ENCODE data around the gene PNPLA3. TPM values are rescaled to one million over a fixed set of nuclear protein-coding genes. Genes with fewer than 3 reads are reported as not detected.

PNPLA3 gene
- total and polyA plus RNA-seq, 11 donors: 0.11 to 1.9 (median 0.18) TPM; not detected in 5

- H3K36me3 ChIP-seq: peaks cover 0 to 94% (median 87%) of the 10 kb centered on the region in 9 donors
- WGBS, 4 donors: 72 to 81% (median 75%) methylated on average over 10 to 16 of the region's 16 CpGs
- H3K27me3 ChIP-seq: no peaks in the 10 kb centered on the region
- intact Hi-C loops (cut with DNase I): loop anchor here in 9 of 10 donors (1.0 to 10.0 kb wide), 10 partner anchors 92 to 634 kb away; no protein-coding TSS in a partner anchor
- no peak overlapping the region for H3K4me3 ChIP-seq
- H3K4me1 ChIP-seq: peaks cover 0 to 27% (median 9%) of the 10 kb centered on the region in 12 donors
- no peaks in the 10 kb centered on the region for H3K9me3 ChIP-seq
- TF ChIP-seq POLR2A (IDR thresholded peaks at IDR 0.05) (no peak), CTCF (IDR thresholded peaks at IDR 0.05) (no peak)
- no peak overlapping the region for H3K27ac ChIP-seq
- DNase-seq (no peak), ATAC-seq (no peak)
Observed at GRCh38 chr22:43992331-43992821, 68.8 kb downstream of the PNPLA3 start.

GRCh38 chr22:43993072-43993760, 69.6 kb downstream of the PNPLA3 start:
- H3K4me1 ChIP-seq: peaks cover 0 to 31% (median 9%) of the 10 kb centered on the region in 12 donors
- intact Hi-C loops (cut with DNase I): loop anchor here (1.0 to 10.0 kb wide), 11 partner anchors 92 to 634 kb away; no protein-coding TSS in a partner anchor
- no peaks in the 10 kb centered on the region for H3K9me3 ChIP-seq
- 29 to 33% (median 31%) methylated on average over 19 to 20 of the region's 20 CpGs for WGBS, 4 donors
- ATAC-seq (peak in 3 of 4 donors; percentile 62 to 77 (median 70)), DNase-seq (peak; percentile 38 to 73 (median 56))
- peak overlapping the region in 1 of 12 donors; percentile 61 for H3K27ac ChIP-seq
- no peaks in the 10 kb centered on the region for H3K27me3 ChIP-seq
- TF ChIP-seq POLR2A (IDR thresholded peaks at IDR 0.05): no peak
- peak; percentile 90 to 98 (median 96) for TF ChIP-seq CTCF (IDR thresholded peaks at IDR 0.05)
- no peak overlapping the region for H3K4me3 ChIP-seq
- peaks cover 0 to 94% (median 82%) of the 10 kb centered on the region in 9 donors for H3K36me3 ChIP-seq

- Histone ChIP-seq H3K27me3 (no peaks in the 10 kb centered on the region), H3K4me3 (no peak overlapping the region), H3K36me3 (peaks cover 0 to 94% (median 75%) of the 10 kb centered on the region in 9 donors), H3K27ac (peak overlapping the region in 2 of 12 donors; percentile 8 to 61), H3K4me1 (peaks cover 0 to 35% (median 9%) of the 10 kb centered on the region in 12 donors), H3K9me3 (no peaks in the 10 kb centered on the region)
- DNase-seq (no peak), ATAC-seq (no peak)
- intact Hi-C loops (cut with DNase I): loop anchor here in 6 of 10 donors (2.0 to 10.0 kb wide), 6 partner anchors 93 to 633 kb away; no protein-coding TSS in a partner anchor
- TF ChIP-seq POLR2A (IDR thresholded peaks at IDR 0.05) (no peak), CTCF (IDR thresholded peaks at IDR 0.05) (no peak)
- 71 to 95% (median 88%) methylated on average over 5 to 11 of the region's 11 CpGs for WGBS, 4 donors
Observed at GRCh38 chr22:43994006-43994405, 70.4 kb downstream of the PNPLA3 start.

- peak overlapping the region in 2 of 12 donors; percentile 8 to 61 for H3K27ac ChIP-seq
- peaks cover 0 to 92% (median 71%) of the 10 kb centered on the region in 9 donors for H3K36me3 ChIP-seq
- no peak for TF ChIP-seq POLR2A (IDR thresholded peaks at IDR 0.05)
- H3K9me3 ChIP-seq: no peaks in the 10 kb centered on the region
- no peak for DNase-seq
- intact Hi-C loops (cut with DNase I): loop anchor here in 6 of 10 donors (2.0 to 10.0 kb wide), 6 partner anchors 93 to 632 kb away; no protein-coding TSS in a partner anchor
- H3K4me1 ChIP-seq: peaks cover 0 to 35% (median 9%) of the 10 kb centered on the region in 12 donors
- no peak for ATAC-seq
- WGBS, 4 donors: 81 to 98% (median 88%) methylated on average over 9 of the region's 9 CpGs
- no peak overlapping the region for H3K4me3 ChIP-seq
- no peaks in the 10 kb centered on the region for H3K27me3 ChIP-seq
Observed at GRCh38 chr22:43994416-43994815, 70.8 kb downstream of the PNPLA3 start.

Data from heart left ventricle (tissue), 16 donors.